A375 (cell line): ENCODE data around the gene CST11. TPM values are rescaled to one million over a fixed set of nuclear protein-coding genes. Genes with fewer than 3 reads are reported as not detected.

Source experiments
- small RNA-seq: library from RNA; depleted of rRNA; stranded (forward); fragments of <200 nt; gene quantifications from one replicate; pipeline ENCODE3, GENCODE V24; 2014
- total RNA-seq: library from RNA; depleted of rRNA; stranded (reverse); fragments of >200 nt; shearing (Covaris generic); gene quantifications from 2 replicates; pipeline ENCODE4 v1.2.3, GENCODE V29; 2014; rRNA removed

The CST11 gene
- total RNA-seq: not detected in 2 replicates

GRCh38 chr20:23452776-23453175 is at the start of gene CST11:
TSS of gene CST11 (minus strand) at chr20:23452876. CDS start at chr20:23452811, 65 bp downstream.

GRCh38 chr20:23490817-23491216 is 38.1 kb upstream of the CST11 start, which contains the start of gene CST8:
TSS of gene CST8 (plus strand) at chr20:23491117. CDS start at chr20:23491668, 551 bp downstream.

GRCh38 chr20:23420943-23421931 is 31.4 kb downstream of the CST11 start, which contains the start of gene NAPB:
TSS of gene NAPB (minus strand) at chr20:23421488. CDS start at chr20:23421402, 86 bp downstream.

Small RNA genes lying within 50 kb of the gene (small RNA-seq; reads per million reads assigned to genes)
- gene RF00019: not detected

Other genes starting within 250 kb of the CST11 start
- 69.4 and 73.5 TPM in 2 replicates for gene NXT1, start 102.1 kb downstream of the CST11 start, total RNA-seq
- 12.4 and 16.4 TPM in 2 replicates for gene GZF1, start 90.7 kb downstream of the CST11 start, total RNA-seq
- 2.4 and 3.3 TPM in 2 replicates for gene NAPB, start 31.4 kb downstream of the CST11 start, total RNA-seq
- gene CSTL1, start 13.2 kb downstream of the CST11 start, total RNA-seq: not detected in 2 replicates
- not detected in 2 replicates for gene CST8, start 38.2 kb upstream of the CST11 start, total RNA-seq
- not detected in 2 replicates for gene CST9L, start 115.6 kb upstream of the CST11 start, total RNA-seq
- gene CST9, start 153.0 kb upstream of the CST11 start, total RNA-seq: not detected in 2 replicates
- 168 and 221 TPM in 2 replicates for gene CST3, start 185.1 kb upstream of the CST11 start, total RNA-seq
- gene CST4, start 236.2 kb upstream of the CST11 start, total RNA-seq: not detected in 2 replicates